HG02678 (cell line): ENCODE results near the gene CHTOP.
"Not testable (repeated sequence)": the region's sequence is repeated elsewhere in the genome, so short reads cannot be mapped to it uniquely, and the experiment has no call there.

Experiments used
- ATAC-seq: cut with Tn5 transposase; IDR thresholded peaks from one replicate; pipeline ENCODE4 v1.9.1; 2021; ENCODE audit warnings: mild to moderate bottlenecking, moderate library complexity; ENCODE audit not compliant: unreplicated experiment

CHTOP gene

DNA sequence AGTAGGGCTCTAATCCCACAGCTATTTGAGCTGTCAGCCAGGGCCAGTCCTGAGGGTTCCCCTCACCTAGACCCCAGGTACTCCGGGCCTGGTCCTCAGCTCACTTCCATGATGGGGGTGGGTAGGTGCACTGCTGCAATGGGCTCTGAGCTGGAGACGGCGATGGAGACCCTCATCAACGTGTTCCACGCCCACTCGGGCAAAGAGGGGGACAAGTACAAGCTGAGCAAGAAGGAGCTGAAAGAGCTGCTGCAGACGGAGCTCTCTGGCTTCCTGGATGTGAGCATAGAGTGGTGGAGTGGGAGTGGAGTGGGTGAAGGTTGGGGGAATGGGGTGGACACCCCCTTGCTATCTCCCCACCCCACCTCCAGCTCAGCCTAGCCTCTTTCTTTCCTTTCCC, 3.5 kb upstream of the CHTOP start:
- ATAC-seq = no peak

DNA sequence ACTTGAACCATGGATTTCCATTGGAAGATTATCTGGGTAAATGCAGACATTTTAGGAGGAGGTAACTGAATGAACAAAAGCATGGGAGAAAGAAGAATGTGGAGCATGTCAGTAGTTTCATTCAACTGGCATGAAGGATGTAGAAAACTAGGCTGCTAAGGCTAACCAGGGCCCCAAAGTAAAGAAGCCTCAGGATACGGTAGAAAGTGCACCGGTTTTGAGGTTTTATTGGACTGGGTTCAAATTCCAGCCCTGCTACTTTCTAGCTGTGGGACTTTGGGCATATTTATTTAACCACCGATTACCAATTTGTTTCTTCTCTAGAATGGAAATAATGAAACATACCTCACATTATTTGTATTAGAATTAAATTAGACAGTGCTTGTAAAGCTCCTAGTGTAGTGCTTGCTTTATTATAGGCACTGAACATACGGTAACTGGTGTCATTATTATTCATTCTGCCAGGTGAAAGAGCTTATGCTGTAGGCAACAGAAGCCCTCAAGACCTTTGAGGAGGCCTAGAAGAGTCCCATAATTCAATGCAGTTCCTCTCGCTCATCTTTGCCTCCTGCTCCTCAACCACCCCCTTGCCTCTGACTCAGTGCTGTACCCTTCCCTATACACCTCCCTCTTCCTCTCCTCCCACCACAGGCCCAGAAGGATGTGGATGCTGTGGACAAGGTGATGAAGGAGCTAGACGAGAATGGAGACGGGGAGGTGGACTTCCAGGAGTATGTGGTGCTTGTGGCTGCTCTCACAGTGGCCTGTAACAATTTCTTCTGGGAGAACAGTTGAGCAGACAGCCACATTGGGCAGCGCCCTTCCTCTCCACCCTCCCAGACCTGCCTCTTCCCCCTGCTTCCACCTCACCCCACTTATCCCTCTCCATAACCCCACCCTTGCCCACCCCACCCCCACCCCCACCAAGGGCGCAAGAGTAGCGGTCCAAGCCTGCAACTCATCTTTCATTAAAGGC, 2.5 kb upstream of the CHTOP start:
- ATAC-seq = no peak

DNA sequence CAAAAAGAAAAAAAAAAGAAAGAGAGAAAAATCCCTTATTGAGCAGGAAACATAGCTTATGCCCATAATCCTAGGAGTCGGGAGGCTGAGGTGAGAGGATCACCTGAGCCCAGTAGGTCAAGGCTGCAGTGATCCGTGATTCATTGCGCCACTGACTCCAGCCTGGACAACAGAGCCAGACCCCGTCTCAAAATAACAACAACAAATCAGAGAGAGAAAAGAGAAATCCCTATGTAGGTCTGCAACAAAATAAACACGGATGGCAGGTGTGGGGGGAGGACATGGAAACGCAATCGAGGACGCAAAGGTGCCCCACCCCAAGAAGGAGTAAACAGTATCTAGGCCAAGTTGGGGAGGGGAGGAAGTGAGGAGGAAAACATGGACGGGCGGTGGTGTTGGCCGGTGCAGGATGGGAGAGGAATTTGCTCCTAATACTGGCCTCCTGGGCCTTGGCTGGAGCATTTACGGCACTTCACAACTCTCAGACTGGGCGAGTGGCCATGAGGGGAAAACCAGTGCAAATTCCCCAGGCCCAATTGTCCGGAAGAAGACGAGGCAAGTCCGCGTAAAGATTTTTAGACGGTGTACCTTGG, 609 bp upstream of the CHTOP start:
- peak; percentile 5 for ATAC-seq

DNA sequence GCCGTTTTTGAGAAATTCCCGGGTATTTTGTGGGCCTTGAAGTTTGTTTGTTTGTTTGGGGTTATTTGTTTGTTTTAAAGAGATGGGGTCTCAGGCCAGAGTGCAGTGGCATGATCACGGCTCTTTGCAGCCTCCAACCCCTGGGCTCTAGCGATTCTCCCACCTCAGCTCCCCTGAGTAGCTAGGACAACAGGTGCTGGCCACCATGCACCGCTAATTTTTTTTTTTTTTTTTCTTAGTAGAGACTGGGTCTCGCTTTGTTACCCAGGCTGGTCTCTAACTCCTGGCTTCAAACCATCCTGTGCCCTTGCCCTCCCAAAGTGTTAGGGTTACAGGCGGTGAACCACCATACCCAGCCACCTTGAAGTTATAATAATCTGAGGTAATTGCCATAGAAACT, 2.0 kb downstream of the CHTOP start:
- ATAC-seq = no peak

DNA sequence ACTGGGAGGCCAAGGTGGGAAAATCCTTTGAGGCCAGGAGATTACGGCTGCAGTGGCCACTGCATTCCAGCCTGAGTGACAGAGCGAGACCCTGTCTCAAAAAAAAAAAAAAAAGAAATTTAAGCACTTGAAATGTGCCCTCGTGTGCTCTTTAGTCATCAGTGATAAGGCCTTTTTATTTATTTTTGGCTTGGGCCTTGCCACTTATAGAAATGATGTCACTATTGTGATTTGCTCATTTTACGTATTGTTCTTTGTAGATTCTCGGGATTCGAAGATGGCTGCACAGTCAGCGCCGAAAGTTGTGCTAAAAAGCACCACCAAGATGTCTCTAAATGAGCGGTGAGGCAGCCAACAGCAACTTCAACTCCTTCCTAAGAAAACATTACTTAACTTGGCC, 2.4 kb downstream of the CHTOP start:
- ATAC-seq = no peak

DNA sequence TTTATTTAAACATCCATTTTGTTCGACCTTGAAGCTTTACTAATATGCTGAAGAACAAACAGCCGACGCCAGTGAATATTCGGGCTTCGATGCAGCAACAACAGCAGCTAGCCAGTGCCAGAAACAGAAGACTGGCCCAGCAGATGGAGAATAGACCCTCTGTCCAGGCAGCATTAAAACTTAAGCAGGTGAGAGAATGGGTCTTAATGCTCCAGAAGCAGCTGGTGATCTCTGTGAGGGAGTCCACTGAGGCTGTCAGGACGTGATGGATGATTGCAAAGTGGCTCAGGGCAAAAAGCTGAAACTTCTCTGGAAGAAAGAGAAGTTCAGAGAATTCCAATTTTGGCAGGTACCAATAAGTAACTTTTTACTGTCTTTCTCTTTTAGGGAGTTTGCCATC, 4.4 kb downstream of the CHTOP start:
- ATAC-seq = no peak

DNA sequence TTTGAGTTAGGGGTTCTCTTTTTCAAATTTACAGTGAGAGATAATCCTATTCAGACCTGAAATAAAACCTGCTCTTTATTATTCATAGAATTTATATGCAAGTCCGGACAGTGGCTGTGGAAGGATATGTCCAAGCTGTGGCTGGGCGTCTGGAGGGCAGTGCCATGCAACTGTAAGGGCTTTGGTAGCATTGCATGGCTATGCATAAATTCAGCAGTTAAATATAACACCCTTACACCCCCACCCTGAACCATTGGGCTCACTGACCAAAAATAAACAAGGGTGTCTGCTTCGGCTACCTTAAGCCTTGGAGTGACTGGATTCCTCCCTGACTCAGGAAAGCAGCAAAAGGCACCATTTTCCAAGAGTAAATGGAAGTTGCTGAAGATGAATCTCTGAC, 5.4 kb downstream of the CHTOP start:
- ATAC-seq = no peak

DNA sequence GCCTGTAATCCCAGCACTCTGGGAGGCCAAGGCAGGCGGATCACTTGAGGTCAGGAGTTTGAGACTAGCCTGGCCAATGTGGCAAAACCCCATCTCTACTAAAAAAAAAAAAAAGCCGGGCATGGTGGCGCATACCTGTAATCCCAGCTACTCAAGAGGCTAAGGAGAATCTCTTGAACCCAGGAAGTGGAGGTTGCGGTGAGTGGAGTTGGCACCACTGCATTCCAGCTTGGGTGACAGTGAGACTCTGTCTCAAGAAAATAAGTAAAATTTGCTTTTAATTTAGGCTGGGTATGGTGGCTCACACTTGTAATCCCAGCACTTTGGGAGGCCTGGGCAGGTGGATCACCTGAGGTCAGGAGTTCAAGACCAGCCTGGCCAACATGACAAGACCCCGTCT, 6.3 kb downstream of the CHTOP start:
- not testable (repeated sequence) for ATAC-seq

DNA sequence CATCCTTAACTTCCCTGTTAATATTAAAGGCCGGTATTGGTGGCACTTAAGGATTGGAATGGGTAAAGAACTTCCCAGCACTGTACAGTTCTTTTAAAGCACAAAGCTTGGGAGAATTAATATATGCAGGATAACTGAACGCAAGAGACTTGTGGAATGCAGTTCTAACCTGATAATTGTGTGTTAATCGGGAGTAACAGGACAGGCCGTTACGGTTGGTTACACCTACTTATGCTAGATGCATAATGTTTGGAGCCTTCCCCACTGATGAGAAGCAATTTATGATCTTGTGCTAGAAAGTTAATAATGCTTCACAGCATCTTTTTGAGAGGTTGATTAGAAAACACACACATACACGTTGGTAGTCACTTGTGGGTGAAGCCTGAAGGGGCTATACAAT, 7.0 kb downstream of the CHTOP start:
- ATAC-seq = no peak

DNA sequence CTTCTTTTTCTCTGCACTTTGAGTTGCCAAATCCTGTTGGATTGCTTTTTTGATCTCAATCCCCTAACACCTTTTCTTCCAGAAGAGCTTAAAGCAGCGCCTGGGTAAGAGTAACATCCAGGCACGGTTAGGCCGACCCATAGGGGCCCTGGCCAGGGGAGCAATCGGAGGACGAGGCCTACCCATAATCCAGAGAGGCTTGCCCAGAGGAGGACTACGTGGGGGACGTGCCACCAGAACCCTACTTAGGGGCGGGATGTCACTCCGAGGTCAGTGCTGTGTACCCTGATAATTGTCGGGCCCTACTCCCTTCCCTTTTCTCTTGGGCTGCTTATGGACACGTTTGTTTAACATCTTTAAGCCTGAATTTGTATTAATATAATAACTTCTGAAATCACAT, 8.3 kb downstream of the CHTOP start:
- ATAC-seq = no peak

DNA sequence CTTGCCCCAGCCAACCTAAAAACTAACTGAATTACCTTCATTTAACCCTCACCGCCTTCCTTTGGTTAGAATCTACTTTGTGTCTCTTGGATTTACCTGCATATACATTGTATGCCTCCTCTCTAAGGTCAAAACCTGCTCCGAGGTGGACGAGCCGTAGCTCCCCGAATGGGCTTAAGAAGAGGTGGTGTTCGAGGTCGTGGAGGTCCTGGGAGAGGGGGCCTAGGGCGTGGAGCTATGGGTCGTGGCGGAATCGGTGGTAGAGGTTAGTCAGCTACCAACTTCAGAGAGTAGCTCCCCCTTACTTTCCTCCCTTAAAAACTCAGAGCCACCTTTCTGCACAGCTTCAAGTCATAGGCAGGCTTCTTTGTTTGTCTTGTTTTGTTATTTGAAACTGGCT, 9.2 kb downstream of the CHTOP start:
- no peak for ATAC-seq

DNA sequence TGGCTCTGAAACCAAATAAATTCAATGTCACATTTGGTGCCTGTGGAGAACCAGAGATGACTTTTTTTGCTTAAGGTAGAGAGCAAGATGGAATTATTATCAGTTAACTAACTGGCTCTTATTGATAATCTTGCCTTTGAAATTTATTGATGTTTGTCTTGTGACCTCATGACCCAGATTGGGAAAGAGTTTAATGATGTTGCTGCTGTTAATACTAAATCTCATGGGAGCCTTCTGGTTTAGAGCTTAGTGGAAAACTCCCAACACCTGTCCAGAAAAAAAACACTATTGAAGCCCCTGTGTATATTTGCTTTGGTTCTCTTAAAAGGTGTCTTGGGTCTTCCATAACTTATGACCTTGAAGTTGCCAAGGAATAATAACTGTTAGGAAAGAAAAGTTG, 9.9 kb downstream of the CHTOP start:
- ATAC-seq = no peak

DNA sequence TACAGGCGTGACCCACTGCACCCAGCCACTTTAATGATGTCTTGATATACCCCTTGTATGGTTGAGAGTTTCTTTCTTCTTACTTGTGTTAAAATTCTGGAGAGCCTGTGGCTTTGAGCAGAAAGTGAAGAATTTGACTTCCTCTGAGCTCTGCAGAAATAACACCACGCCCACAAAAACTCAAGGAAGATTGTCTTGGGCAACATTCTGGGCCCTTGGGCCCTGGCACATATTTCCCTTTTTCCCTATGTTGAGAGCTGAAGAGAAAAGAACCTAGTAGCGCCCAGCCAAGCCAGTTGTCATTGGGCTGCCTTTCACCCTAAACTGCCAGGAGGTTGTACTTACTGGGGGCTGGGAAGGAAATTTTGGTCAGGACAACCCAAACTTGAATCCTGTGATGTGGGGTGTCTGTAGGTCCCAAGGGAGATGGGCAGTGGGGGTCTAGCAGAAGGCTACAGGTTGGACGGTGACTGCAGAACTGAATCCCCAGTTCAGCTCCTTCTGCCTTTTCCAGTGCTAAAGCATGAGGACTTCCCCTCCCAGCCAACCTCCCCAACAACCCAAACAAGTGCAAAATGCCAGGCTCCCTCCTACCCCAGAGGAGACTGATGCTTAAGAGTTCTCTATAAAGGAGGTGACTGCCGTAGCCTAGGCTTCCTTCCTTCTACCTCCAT, 12.9 kb downstream of the CHTOP start:
- ATAC-seq = no peak

DNA sequence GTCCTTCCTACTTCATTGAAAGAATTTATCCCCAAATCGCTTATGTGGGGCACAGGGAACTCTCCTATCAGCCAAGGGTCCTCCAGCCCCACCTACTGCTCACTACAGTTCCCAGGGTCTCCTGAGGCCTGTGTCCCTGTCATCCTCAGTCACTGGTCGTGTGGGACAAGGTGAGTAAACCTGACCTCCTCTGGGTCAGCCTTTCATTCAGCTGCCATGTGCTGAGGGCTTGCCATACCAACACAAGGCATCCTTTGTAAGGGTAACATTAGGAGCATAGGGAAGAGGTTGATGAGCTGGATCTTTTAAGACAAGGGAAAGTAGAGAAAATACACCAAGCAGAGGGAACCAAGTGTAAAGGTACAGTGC, 13.5 kb downstream of the CHTOP start:
- ATAC-seq = no peak

DNA sequence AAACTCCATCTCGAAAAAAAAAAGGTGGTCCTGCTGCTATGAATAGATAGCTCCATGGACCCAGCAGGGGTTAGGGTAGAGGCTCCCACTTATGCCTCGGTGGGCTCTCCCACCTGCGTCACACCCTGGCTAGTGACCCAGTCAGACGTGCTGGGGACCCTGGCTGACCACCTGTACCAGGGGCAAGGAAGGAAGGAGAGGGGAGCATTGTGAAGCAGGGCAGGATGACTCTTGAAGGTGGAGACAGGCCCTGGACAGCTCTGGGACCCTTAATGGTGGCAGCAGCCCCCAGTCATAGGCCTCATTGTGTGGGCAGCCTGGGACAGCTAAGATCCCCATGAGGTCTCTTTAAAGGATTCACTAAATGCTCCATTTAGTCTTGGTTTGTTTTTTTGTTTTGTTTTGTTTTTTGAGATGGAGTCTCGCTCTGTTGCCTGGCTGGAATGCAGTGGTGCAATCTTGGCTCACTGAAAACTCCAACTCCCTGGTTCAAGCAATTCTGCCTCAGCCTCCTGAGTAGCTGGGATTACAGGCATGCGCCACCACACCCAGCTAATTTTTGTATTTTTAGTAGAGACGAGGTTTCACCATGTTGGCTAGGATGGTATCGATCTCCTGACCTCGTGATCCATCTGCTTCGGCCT, 14.3 kb downstream of the CHTOP start:
- ATAC-seq = no peak

DNA sequence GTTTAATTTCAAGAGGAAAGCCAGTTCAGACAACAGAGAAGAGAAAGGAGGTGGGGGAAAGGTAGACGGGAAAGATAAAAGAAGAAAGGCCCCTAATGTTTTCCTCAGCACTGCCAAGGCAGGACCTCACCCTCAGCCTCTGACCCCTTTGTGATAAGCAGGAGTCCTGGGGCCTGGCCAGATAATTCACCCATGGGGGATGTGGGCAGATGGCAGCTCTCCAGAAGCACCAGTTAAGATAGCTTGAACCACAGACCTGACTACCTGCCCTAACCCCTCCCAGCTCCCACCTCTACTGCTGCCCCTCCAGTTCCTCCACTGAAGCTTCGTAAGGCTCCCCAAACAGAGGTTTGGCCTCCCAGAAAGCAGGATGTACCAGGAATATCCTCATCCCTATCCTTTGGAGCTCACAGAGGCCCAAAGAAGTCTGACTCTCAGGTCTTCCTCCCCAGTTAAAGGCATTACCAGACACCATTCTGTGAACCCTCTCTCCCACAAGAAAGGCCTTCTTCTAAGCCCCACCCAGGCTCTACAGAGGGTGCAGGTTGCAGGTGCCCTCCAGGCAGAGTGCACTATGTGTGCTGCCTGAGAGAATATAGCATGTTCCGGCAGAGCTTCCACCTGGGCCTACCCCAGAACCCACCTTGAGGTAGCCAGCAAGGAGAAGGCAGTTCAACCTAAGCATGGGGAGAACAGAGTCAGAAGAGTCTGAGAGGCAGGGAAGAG, 15.4 kb downstream of the CHTOP start:
- no peak for ATAC-seq

DNA sequence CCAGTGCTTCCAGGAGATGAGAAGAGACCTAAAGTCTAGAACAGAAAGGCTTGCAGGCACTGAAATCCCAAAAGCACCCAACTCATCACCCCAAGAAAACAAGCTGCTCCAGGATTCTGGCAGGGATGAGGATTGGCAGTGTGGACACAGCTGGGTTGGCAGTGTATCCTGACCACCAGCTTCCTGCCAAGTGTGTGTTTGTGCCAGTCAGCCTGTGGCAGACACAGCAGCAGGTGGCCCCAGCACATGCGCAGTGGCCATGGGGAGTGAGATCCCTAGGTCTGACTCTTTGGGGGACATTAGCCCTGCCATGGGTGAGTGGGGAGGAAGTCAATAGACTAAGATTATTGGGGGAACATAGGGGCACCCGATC, 16.0 kb downstream of the CHTOP start:
- no peak for ATAC-seq

DNA sequence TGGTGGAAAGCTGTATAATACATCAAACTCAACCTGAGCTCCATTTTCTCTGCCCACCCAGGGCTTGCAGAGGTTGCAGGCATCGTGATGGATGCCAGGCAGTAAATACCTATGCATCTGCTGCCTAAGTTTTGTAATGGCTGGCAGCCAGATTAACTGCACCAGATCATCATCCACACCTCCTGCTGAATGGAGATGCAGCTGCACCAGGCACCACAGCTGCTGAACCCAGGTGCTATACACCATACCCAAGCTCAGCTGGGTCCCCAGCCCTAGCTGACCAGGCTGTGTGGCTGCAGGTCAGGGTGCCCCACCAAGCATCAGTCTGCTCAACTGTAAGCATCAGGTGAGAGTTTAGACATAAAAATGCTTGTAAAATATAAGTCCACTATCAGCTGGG, 17.9 kb downstream of the CHTOP start:
- ATAC-seq = no peak

DNA sequence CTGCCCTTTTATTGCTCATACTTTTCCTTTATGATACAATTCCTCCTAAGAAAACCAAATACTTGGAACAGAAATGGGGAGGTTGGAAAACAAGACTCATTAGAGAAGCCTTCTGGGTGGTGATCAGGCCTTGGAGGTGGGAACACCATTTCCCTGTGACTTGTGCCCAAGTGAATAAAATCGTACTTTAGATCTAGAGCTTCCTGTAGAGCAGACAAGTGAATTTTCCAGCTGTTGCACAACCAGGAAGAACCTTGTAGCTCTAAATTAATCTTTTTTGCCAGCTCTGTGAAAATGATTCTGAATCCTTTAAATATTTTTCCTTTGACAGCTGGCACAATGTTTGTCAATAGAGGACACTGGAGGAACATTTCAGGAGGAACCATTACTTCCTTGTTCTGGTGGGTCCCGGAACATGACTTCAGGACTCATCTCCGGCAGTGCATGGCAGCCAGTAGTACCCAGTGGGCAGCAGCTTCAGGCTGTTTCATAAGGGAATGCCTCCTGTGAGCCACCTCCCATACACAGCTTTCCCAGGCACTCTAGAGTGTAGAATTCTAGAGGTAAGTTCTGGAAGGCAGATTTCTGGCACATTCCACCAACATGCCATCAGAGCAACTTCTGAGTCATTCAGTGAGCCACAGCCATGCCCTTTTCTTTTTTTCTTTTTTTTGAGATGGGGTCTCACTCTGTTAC, 19.1 kb downstream of the CHTOP start:
- no peak for ATAC-seq

DNA sequence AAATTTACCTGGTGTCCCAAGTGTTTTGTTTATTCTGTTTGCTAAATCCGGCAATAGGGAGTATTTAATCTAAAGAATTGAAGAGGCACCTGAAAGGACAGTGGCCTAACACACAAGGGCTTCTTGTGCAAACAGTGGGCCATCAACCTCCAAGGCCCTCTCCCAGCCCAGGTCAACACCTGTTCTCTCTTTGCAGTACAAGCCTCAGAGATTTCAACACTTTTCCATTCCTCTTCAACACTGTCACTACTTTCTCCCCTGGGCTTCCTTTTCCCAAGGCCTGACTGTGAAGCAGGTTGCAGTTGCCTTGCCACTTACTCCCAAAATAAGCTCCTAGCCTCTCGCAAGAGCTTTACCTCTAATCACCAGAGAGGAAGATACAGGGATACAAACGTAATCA, 21.5 kb downstream of the CHTOP start:
- ATAC-seq = no peak
